ENCODE results near the gene ST3GAL3. TPM values are rescaled to one million over a fixed set of nuclear protein-coding genes. Genes with fewer than 3 reads are reported as not detected.

Gene ST3GAL3
- total and polyA plus RNA-seq, 2 of the 13 experiments (the other 11 are each of a cell fraction or from before 2014, with no cell fraction given), result 5.1 to 8.1 TPM

- TF ChIP-seq ATF5 (CRISPR knock-in tag; IDR thresholded peaks at IDR 0.05; ENCODE audit: low read depth), result no peak
- peak; percentile 99 for TF ChIP-seq MXD4 (CRISPR knock-in tag; IDR thresholded peaks at IDR 0.05)
- peak; percentile 26; the same call in 1 of the 2 replicates for TF ChIP-seq ZNF263 (CRISPR knock-in tag; IDR thresholded peaks at IDR 0.05)
- 0 out of 2 replicates have a peak, but pooled peaks have one; percentile 19 for TF ChIP-seq IRF1 (CRISPR knock-in tag; IDR thresholded peaks at IDR 0.05; ENCODE audit: low read depth)
- peak; percentile 46 for TF ChIP-seq ZHX1 (CRISPR knock-in tag; IDR thresholded peaks at IDR 0.05; ENCODE audit: low read depth)
- TF ChIP-seq PATZ1 (CRISPR knock-in tag; IDR thresholded peaks at IDR 0.05), result peak; percentile 69; the same call in 1 of the 2 replicates
- TF ChIP-seq NKX3-1 (CRISPR knock-in tag; IDR thresholded peaks at IDR 0.05), result no peak
- no peak for TF ChIP-seq DNMT3B (CRISPR knock-in tag; conservative IDR thresholded peaks at IDR 0.05)
- TF ChIP-seq E2F2 (CRISPR knock-in tag; IDR thresholded peaks at IDR 0.05; ENCODE audit: borderline replicate concordance), result no peak
- TF ChIP-seq ZBTB43 (CRISPR knock-in tag; conservative IDR thresholded peaks at IDR 0.05), result peak; percentile 64
- TF ChIP-seq FUBP1 (CRISPR knock-in tag; IDR thresholded peaks at IDR 0.05; ENCODE audit: borderline replicate concordance), result no peak
- TF ChIP-seq PCBP1 (IDR thresholded peaks at IDR 0.05; ENCODE audit: borderline replicate concordance, low read depth, low read length), result no peak
- TF ChIP-seq ZNF598 (CRISPR knock-in tag; IDR thresholded peaks at IDR 0.05; ENCODE audit: borderline replicate concordance), result peak; percentile 78; the same call in 1 of the 2 replicates
- TF ChIP-seq MED1 (CRISPR knock-in tag; IDR thresholded peaks at IDR 0.05), result peak; percentile 74
- no peak for TF ChIP-seq ZNF773 (CRISPR knock-in tag; IDR thresholded peaks at IDR 0.05; ENCODE audit: borderline replicate concordance)
- TF ChIP-seq YEATS2 (CRISPR knock-in tag; IDR thresholded peaks at IDR 0.05; ENCODE audit: borderline replicate concordance), result peak; percentile 91; the same call in 1 of the 2 replicates
Measured at GRCh38 chr1:43946236-43947060, 239.1 kb downstream of the ST3GAL3 start, which contains the start of gene IPO13 (continued).

Measured in HepG2 (cell line).